Activated T-helper 2 cell treated with anti-CD3 and anti-CD28 coated beads, Interferon-gamma antibody, Interleukin-2, Interleukin-4, amounts not matched to agents 10 μg/mL and 5 μg/mL and 100 μg/mL, durations not matched to agents 14 hours and 24 hours and 36 hours (primary cell): Measurements from ENCODE around the gene MBTD1. TPM values are rescaled to one million over a fixed set of nuclear protein-coding genes. Genes with fewer than 3 reads are reported as not detected.
A peak's percentile ranks its signal among the peaks of the same experiment; 100 is the strongest.
"Not testable (repeated sequence)": the region's sequence is repeated elsewhere in the genome, so short reads cannot be mapped to it uniquely, and the experiment has no call there.

Source experiments
- DNase-seq: peaks from one replicate; pipeline ENCODE4 v3.0.0; 2021; ENCODE audit warnings: low spot score
- H3K27ac Mint-ChIP-seq: one replicate; pipeline ENCODE4 v1.8.0; 2021; ENCODE audit warnings: mixed read lengths
- H3K27me3 Mint-ChIP-seq: one replicate; pipeline ENCODE4 v1.8.0; 2021; ENCODE audit warnings: low read depth, mixed read lengths
- H3K36me3 Mint-ChIP-seq: one replicate; pipeline ENCODE4 v1.8.0; 2021; ENCODE audit warnings: low read depth, mixed read lengths
- H3K4me1 Mint-ChIP-seq: one replicate; pipeline ENCODE4 v1.8.0; 2021; ENCODE audit warnings: low read depth, mixed read lengths
- H3K4me3 Mint-ChIP-seq: one replicate; pipeline ENCODE4 v1.8.0; 2021; ENCODE audit warnings: low read depth, mild to moderate bottlenecking, moderate library complexity, mixed read lengths
- H3K9me3 Mint-ChIP-seq: one replicate; pipeline ENCODE4 v1.8.0; 2021; ENCODE audit warnings: mixed read lengths
- intact Hi-C: fragments of 100-400 bp; cut with micrococcal nuclease; formaldehyde crosslinking; loops from one replicate; pipeline ENCODE4 v1.15.1; 2023
- total RNA-seq: library from RNA; stranded (reverse); gene quantifications from 2 replicates; pipeline ENCODE4 v1.2.3, GENCODE V29; 2022

Gene MBTD1
- total RNA-seq, 1 donor from 2014 or later = 11.5 TPM

GRCh38 chr17:51240275-51240674 lies 19.6 kb downstream of the MBTD1 start:
- no peak for DNase-seq
- H3K27ac Mint-ChIP-seq = no peak overlapping the region
- H3K9me3 Mint-ChIP-seq = no peaks in the 10 kb centered on the region
- H3K36me3 Mint-ChIP-seq = peaks cover 3% of the 10 kb centered on the region
- intact Hi-C loops = no loop called here
- H3K27me3 Mint-ChIP-seq = no peaks in the 10 kb centered on the region
- no peak overlapping the region for H3K4me3 Mint-ChIP-seq
- H3K4me1 Mint-ChIP-seq = peaks cover 30% of the 10 kb centered on the region

GRCh38 chr17:51238255-51238887 lies 21.5 kb downstream of the MBTD1 start:
- intact Hi-C loops = no loop called here
- Mint-ChIP-seq H3K36me3 (peaks cover 3% of the 10 kb centered on the region), H3K4me1 (peaks cover 27% of the 10 kb centered on the region), H3K27me3 (no peaks in the 10 kb centered on the region), H3K27ac (no peak overlapping the region), H3K9me3 (no peaks in the 10 kb centered on the region), H3K4me3 (peak overlapping the region; percentile 37)
- DNase-seq = no peak

GRCh38 chr17:51234162-51234561 lies 25.7 kb downstream of the MBTD1 start:
- H3K27me3 Mint-ChIP-seq = no peaks in the 10 kb centered on the region

GRCh38 chr17:51231999-51232398 lies 27.9 kb downstream of the MBTD1 start:
- Mint-ChIP-seq H3K9me3 (no peaks in the 10 kb centered on the region), H3K4me3 (no peak overlapping the region), H3K27ac (no peak overlapping the region), H3K27me3 (no peaks in the 10 kb centered on the region), H3K4me1 (peaks cover 19% of the 10 kb centered on the region), H3K36me3 (no peaks in the 10 kb centered on the region)
- no peak for DNase-seq
- intact Hi-C loops = no loop called here

More at GRCh38 chr17:51234162-51234561, 25.7 kb downstream of the MBTD1 start:
- intact Hi-C loops = no loop called here
- Mint-ChIP-seq H3K36me3 (no peaks in the 10 kb centered on the region), H3K27ac (no peak overlapping the region), H3K9me3 (no peaks in the 10 kb centered on the region), H3K4me3 (no peak overlapping the region), H3K4me1 (peaks cover 30% of the 10 kb centered on the region)
- no peak for DNase-seq

- no peaks in the 10 kb centered on the region for H3K9me3 Mint-ChIP-seq
- no peak overlapping the region for H3K27ac Mint-ChIP-seq
- intact Hi-C loops = no loop called here
- H3K4me1 Mint-ChIP-seq = peaks cover 21% of the 10 kb centered on the region
- no peaks in the 10 kb centered on the region for H3K27me3 Mint-ChIP-seq
- H3K4me3 Mint-ChIP-seq = no peak overlapping the region
- H3K36me3 Mint-ChIP-seq = no peaks in the 10 kb centered on the region
- DNase-seq = no peak
Observed at GRCh38 chr17:51230306-51230705, 29.5 kb downstream of the MBTD1 start.

GRCh38 chr17:51229889-51230288 lies 30.0 kb downstream of the MBTD1 start:
- DNase-seq = no peak
- intact Hi-C loops = no loop called here
- Mint-ChIP-seq H3K36me3 (peaks cover 2% of the 10 kb centered on the region), H3K4me3 (no peak overlapping the region), H3K4me1 (peaks cover 25% of the 10 kb centered on the region), H3K27me3 (no peaks in the 10 kb centered on the region), H3K27ac (no peak overlapping the region), H3K9me3 (no peaks in the 10 kb centered on the region)

- peaks cover 15% of the 10 kb centered on the region for H3K36me3 Mint-ChIP-seq
- peaks cover 33% of the 10 kb centered on the region for H3K4me1 Mint-ChIP-seq
- DNase-seq = no peak
- H3K27ac Mint-ChIP-seq = no peak overlapping the region
- no peaks in the 10 kb centered on the region for H3K27me3 Mint-ChIP-seq
- H3K4me3 Mint-ChIP-seq = no peak overlapping the region
- intact Hi-C loops = no loop called here
- H3K9me3 Mint-ChIP-seq = no peaks in the 10 kb centered on the region
Observed at GRCh38 chr17:51228161-51228560, 31.7 kb downstream of the MBTD1 start.

- H3K9me3 Mint-ChIP-seq, H3K27me3 Mint-ChIP-seq, DNase-seq, intact Hi-C loops, H3K4me3 Mint-ChIP-seq, H3K27ac Mint-ChIP-seq: not testable (repeated sequence)
- peaks cover 29% of the 10 kb centered on the region for H3K36me3 Mint-ChIP-seq
- H3K4me1 Mint-ChIP-seq = peaks cover 32% of the 10 kb centered on the region
Observed at GRCh38 chr17:51225523-51225922, 34.3 kb downstream of the MBTD1 start.

GRCh38 chr17:51224402-51225262 lies 35.2 kb downstream of the MBTD1 start:
- H3K4me3 Mint-ChIP-seq = no peak overlapping the region
- peaks cover 36% of the 10 kb centered on the region for H3K36me3 Mint-ChIP-seq
- intact Hi-C loops = no loop called here
- no peaks in the 10 kb centered on the region for H3K9me3 Mint-ChIP-seq
- no peaks in the 10 kb centered on the region for H3K27me3 Mint-ChIP-seq
- peaks cover 29% of the 10 kb centered on the region for H3K4me1 Mint-ChIP-seq
- H3K27ac Mint-ChIP-seq = peak overlapping the region; percentile 25
- no peak for DNase-seq

- no peak for DNase-seq
- Mint-ChIP-seq H3K27ac (no peak overlapping the region), H3K4me3 (no peak overlapping the region), H3K4me1 (peaks cover 24% of the 10 kb centered on the region), H3K27me3 (no peaks in the 10 kb centered on the region), H3K9me3 (no peaks in the 10 kb centered on the region), H3K36me3 (peaks cover 55% of the 10 kb centered on the region)
- intact Hi-C loops = no loop called here
Observed at GRCh38 chr17:51221322-51221721, 38.5 kb downstream of the MBTD1 start.

- peaks cover 43% of the 10 kb centered on the region for H3K36me3 Mint-ChIP-seq
- H3K4me3 Mint-ChIP-seq = no peak overlapping the region
- no peak overlapping the region for H3K27ac Mint-ChIP-seq
- no peaks in the 10 kb centered on the region for H3K27me3 Mint-ChIP-seq
- intact Hi-C loops = no loop called here
- peaks cover 8% of the 10 kb centered on the region for H3K4me1 Mint-ChIP-seq
- DNase-seq = no peak
- H3K9me3 Mint-ChIP-seq = no peaks in the 10 kb centered on the region
Observed at GRCh38 chr17:51217946-51218345, 41.9 kb downstream of the MBTD1 start.

GRCh38 chr17:51214920-51215319 lies 44.9 kb downstream of the MBTD1 start:
- intact Hi-C loops = no loop called here
- H3K27ac Mint-ChIP-seq = no peak overlapping the region

GRCh38 chr17:51203838-51204237 lies 56.0 kb downstream of the MBTD1 start:
- no peak for DNase-seq
- Mint-ChIP-seq H3K4me3 (no peak overlapping the region), H3K27ac (no peak overlapping the region), H3K9me3 (no peaks in the 10 kb centered on the region), H3K36me3 (peaks cover 48% of the 10 kb centered on the region), H3K4me1 (peaks cover 7% of the 10 kb centered on the region), H3K27me3 (no peaks in the 10 kb centered on the region)
- intact Hi-C loops = no loop called here

More at GRCh38 chr17:51214920-51215319, 44.9 kb downstream of the MBTD1 start:
- no peaks in the 10 kb centered on the region for H3K9me3 Mint-ChIP-seq
- peaks cover 2% of the 10 kb centered on the region for H3K4me1 Mint-ChIP-seq
- no peak for DNase-seq
- peaks cover 33% of the 10 kb centered on the region for H3K36me3 Mint-ChIP-seq
- H3K27me3 Mint-ChIP-seq = no peaks in the 10 kb centered on the region
- H3K4me3 Mint-ChIP-seq = no peak overlapping the region
